Activated effector memory CD4-positive, alpha-beta T cell treated with Interleukin-2 at 50 U/mL for 16 hours (primary cell): ENCODE data around the gene MRNIP.
"Not testable (repeated sequence)": the region's sequence is repeated elsewhere in the genome, so short reads cannot be mapped to it uniquely, and the experiment has no call there.

ENCODE experiments used
- DNase-seq: peaks from one replicate; pipeline ENCODE4 v3.0.0-alpha.2; 2020

MRNIP gene

GRCh38 chr5:179802207-179802883 is 56.3 kb downstream of the MRNIP start:
- DNase-seq = no peak

GRCh38 chr5:179801304-179802206 is 57.1 kb downstream of the MRNIP start:
- DNase-seq = peak; percentile 75

- no peak for DNase-seq
Observed at GRCh38 chr5:179800696-179801201, 57.9 kb downstream of the MRNIP start.

- no peak for DNase-seq
Observed at GRCh38 chr5:179800071-179800695, 58.4 kb downstream of the MRNIP start.

- no peak for DNase-seq
Observed at GRCh38 chr5:179799644-179799973, 59.0 kb downstream of the MRNIP start.

- no peak for DNase-seq
Observed at GRCh38 chr5:179798771-179799643, 59.6 kb downstream of the MRNIP start.

GRCh38 chr5:179798144-179798770 is 60.4 kb downstream of the MRNIP start:
- no peak for DNase-seq

GRCh38 chr5:179797741-179798140 is 60.9 kb downstream of the MRNIP start:
- no peak for DNase-seq

- no peak for DNase-seq
Observed at GRCh38 chr5:179796877-179797608, 61.6 kb downstream of the MRNIP start.

- peak; percentile 66 for DNase-seq
Observed at GRCh38 chr5:179795863-179796833, 62.5 kb downstream of the MRNIP start.

GRCh38 chr5:179795049-179795862 is 63.4 kb downstream of the MRNIP start:
- no peak for DNase-seq

- no peak for DNase-seq
Observed at GRCh38 chr5:179794575-179794974, 64.0 kb downstream of the MRNIP start.

- no peak for DNase-seq
Observed at GRCh38 chr5:179794171-179794570, 64.4 kb downstream of the MRNIP start.

GRCh38 chr5:179793468-179794139 is 65.0 kb downstream of the MRNIP start, which contains the start of gene LTC4S:
Gene LTC4S (plus strand): TSS chr5:179793986. CDS start chr5:179794081, 95 bp downstream.
- DNase-seq = peak; percentile 67

GRCh38 chr5:179792612-179793467 is 65.8 kb downstream of the MRNIP start:
- no peak for DNase-seq

GRCh38 chr5:179791881-179792611 is 66.6 kb downstream of the MRNIP start:
- DNase-seq = no peak

GRCh38 chr5:179789278-179789677 is 69.3 kb downstream of the MRNIP start:
- DNase-seq = not testable (repeated sequence)
